ENCODE results near the gene ATP4A.

DNA sequence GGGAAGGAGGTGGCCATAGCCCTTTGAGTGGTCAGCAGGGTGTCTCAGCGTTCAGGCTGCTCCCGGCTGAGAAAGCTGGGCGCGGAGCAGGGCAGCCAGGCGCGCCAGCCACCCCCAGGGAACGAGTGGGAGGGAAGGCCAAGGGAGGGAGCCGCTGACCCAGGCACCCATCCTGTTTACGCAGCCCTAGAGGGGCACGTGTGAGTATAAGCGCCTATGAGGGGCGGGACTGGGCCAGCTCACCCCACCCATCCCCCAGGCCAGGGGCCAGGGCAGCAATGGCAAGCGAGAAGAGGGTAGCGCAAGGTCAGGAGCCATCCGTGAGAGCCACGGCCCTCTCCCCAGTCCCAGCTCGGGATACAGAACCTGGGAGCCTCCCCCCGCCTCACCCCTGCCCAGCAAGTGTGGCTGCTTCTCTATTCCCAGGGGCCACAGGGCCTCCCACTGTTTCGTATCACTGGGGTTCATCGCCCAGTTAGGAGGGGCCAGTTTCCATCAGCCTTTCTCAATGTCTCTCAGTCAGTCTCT lies 49.1 kb downstream of the ATP4A start:
- TF ChIP-seq SNAI2 (CRISPR knock-in tag; IDR thresholded peaks at IDR 0.05) (no peak), ZFP30 (CRISPR knock-in tag; IDR thresholded peaks at IDR 0.05) (no peak), TCF4 (CRISPR knock-in tag; IDR thresholded peaks at IDR 0.05; ENCODE audit: borderline replicate concordance) (no peak), RARB (CRISPR knock-in tag; IDR thresholded peaks at IDR 0.05) (no peak), PPARA (CRISPR knock-in tag; IDR thresholded peaks at IDR 0.05; ENCODE audit: borderline replicate concordance) (no peak), ZC3H10 (CRISPR knock-in tag; IDR thresholded peaks at IDR 0.05) (no peak), ZFP3 (CRISPR knock-in tag; IDR thresholded peaks at IDR 0.05) (no peak), ZNF70 (CRISPR knock-in tag; IDR thresholded peaks at IDR 0.05) (no peak), ARNTL (CRISPR knock-in tag; IDR thresholded peaks at IDR 0.05; ENCODE audit: borderline replicate concordance, low read depth) (no peak)
- TF ChIP-seq, protein P1, sequence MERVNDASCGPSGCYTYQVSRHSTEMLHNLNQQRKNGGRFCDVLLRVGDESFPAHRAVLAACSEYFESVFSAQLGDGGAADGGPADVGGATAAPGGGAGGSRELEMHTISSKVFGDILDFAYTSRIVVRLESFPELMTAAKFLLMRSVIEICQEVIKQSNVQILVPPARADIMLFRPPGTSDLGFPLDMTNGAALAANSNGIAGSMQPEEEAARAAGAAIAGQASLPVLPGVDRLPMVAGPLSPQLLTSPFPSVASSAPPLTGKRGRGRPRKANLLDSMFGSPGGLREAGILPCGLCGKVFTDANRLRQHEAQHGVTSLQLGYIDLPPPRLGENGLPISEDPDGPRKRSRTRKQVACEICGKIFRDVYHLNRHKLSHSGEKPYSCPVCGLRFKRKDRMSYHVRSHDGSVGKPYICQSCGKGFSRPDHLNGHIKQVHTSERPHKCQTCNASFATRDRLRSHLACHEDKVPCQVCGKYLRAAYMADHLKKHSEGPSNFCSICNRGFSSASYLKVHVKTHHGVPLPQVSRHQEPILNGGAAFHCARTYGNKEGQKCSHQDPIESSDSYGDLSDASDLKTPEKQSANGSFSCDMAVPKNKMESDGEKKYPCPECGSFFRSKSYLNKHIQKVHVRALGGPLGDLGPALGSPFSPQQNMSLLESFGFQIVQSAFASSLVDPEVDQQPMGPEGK (CRISPR knock-in tag; IDR thresholded peaks at IDR 0.05; ENCODE audit: borderline replicate concordance) = no peak
- TF ChIP-seq, protein P2, sequence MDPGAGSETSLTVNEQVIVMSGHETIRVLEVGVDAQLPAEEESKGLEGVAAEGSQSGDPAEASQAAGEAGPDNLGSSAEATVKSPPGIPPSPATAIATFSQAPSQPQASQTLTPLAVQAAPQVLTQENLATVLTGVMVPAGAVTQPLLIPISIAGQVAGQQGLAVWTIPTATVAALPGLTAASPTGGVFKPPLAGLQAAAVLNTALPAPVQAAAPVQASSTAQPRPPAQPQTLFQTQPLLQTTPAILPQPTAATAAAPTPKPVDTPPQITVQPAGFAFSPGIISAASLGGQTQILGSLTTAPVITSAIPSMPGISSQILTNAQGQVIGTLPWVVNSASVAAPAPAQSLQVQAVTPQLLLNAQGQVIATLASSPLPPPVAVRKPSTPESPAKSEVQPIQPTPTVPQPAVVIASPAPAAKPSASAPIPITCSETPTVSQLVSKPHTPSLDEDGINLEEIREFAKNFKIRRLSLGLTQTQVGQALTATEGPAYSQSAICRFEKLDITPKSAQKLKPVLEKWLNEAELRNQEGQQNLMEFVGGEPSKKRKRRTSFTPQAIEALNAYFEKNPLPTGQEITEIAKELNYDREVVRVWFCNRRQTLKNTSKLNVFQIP (CRISPR knock-in tag; IDR thresholded peaks at IDR 0.05; ENCODE audit: borderline replicate concordance, low read depth) = no peak
- TF ChIP-seq, protein P3, sequence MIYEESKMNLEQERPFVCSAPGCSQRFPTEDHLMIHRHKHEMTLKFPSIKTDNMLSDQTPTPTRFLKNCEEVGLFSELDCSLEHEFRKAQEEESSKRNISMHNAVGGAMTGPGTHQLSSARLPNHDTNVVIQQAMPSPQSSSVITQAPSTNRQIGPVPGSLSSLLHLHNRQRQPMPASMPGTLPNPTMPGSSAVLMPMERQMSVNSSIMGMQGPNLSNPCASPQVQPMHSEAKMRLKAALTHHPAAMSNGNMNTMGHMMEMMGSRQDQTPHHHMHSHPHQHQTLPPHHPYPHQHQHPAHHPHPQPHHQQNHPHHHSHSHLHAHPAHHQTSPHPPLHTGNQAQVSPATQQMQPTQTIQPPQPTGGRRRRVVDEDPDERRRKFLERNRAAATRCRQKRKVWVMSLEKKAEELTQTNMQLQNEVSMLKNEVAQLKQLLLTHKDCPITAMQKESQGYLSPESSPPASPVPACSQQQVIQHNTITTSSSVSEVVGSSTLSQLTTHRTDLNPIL (CRISPR knock-in tag; IDR thresholded peaks at IDR 0.05; ENCODE audit: low read depth) = no peak

All from SK-N-SH treated with all-trans-retinoic acid at 6 μM for 48 hours (cell line).